ENCODE results near the gene TRAK2. TPM values are rescaled to one million over a fixed set of nuclear protein-coding genes. Genes with fewer than 3 reads are reported as not detected.

Gene TRAK2
- total and polyA plus RNA-seq, 2 experiments from 2014 or later, result 9.2 to 26.7 TPM

- H3K9me3 ChIP-seq (ENCODE audit: low read depth), result no peaks in the 10 kb centered on the region
- H3K4me2 ChIP-seq, result no peak overlapping the region
- TF ChIP-seq EZH2phosphoT487 (IDR thresholded peaks at IDR 0.05; ENCODE audit: low read depth, severe bottlenecking, unreplicated experiment), result no peak
- TF ChIP-seq EZH2 (IDR thresholded peaks at IDR 0.05; ENCODE audit: borderline replicate concordance), result no peak
- DNase-seq (ENCODE audit: low spot score), result no peak
- H3K9me2 ChIP-seq (replicated peaks; ENCODE audit: insufficient read depth), result no peaks in the 10 kb centered on the region
- H3K27ac ChIP-seq, result no peak overlapping the region
- no peaks in the 10 kb centered on the region for H4K20me1 ChIP-seq (ENCODE audit: insufficient read depth, poor library complexity, severe bottlenecking)
- 96% methylated on average over 4 of the region's 4 CpGs for WGBS (ENCODE audit: low lambda C conversion rate, missing lambda C conversion rate)
- H3K36me3 ChIP-seq (replicated peaks; ENCODE audit: insufficient read depth, low read depth), result no peaks in the 10 kb centered on the region
- H3K4me3 ChIP-seq, result no peak overlapping the region
- no peaks in the 10 kb centered on the region for H3K79me2 ChIP-seq
- no peaks in the 10 kb centered on the region for H3K4me1 ChIP-seq (ENCODE audit: insufficient read depth)
- no peak overlapping the region for H2AFZ ChIP-seq
- H3K27me3 ChIP-seq, result no peaks in the 10 kb centered on the region
Measured at GRCh38 chr2:201350879-201351278, 100.4 kb downstream of the TRAK2 start.

- no peak for DNase-seq (ENCODE audit: low spot score)
- H3K9me2 ChIP-seq (replicated peaks; ENCODE audit: insufficient read depth), result no peaks in the 10 kb centered on the region
- no peak overlapping the region for H3K4me3 ChIP-seq
- H3K27me3 ChIP-seq, result no peaks in the 10 kb centered on the region
- 75% methylated on average over 4 of the region's 4 CpGs for WGBS (ENCODE audit: low lambda C conversion rate, missing lambda C conversion rate)
- no peaks in the 10 kb centered on the region for H3K4me1 ChIP-seq (ENCODE audit: insufficient read depth)
- TF ChIP-seq EZH2 (IDR thresholded peaks at IDR 0.05; ENCODE audit: borderline replicate concordance), result no peak
- TF ChIP-seq CTCF (IDR thresholded peaks at IDR 0.05; ENCODE audit: poor library complexity), result no peak
- no peak for TF ChIP-seq EZH2phosphoT487 (IDR thresholded peaks at IDR 0.05; ENCODE audit: low read depth, severe bottlenecking, unreplicated experiment)
- H4K20me1 ChIP-seq (ENCODE audit: insufficient read depth, poor library complexity, severe bottlenecking), result no peaks in the 10 kb centered on the region
- no peak overlapping the region for H3K27ac ChIP-seq
- no peak overlapping the region for H3K4me2 ChIP-seq
- no peaks in the 10 kb centered on the region for H3K9me3 ChIP-seq (ENCODE audit: low read depth)
- H3K36me3 ChIP-seq (replicated peaks; ENCODE audit: insufficient read depth, low read depth), result no peaks in the 10 kb centered on the region
- no peak overlapping the region for H2AFZ ChIP-seq
- no peaks in the 10 kb centered on the region for H3K79me2 ChIP-seq
Measured at GRCh38 chr2:201349601-201350000, 101.7 kb downstream of the TRAK2 start.

GRCh38 chr2:201348758-201349157 is 102.5 kb downstream of the TRAK2 start:
- 69% methylated on average over 1 of the region's 1 CpG for WGBS (ENCODE audit: low lambda C conversion rate, missing lambda C conversion rate)
- TF ChIP-seq EZH2phosphoT487 (IDR thresholded peaks at IDR 0.05; ENCODE audit: low read depth, severe bottlenecking, unreplicated experiment) (no peak), EZH2 (IDR thresholded peaks at IDR 0.05; ENCODE audit: borderline replicate concordance) (no peak), CTCF (IDR thresholded peaks at IDR 0.05; ENCODE audit: poor library complexity) (no peak)
- H3K4me3 ChIP-seq, result no peak overlapping the region

GRCh38 chr2:201347138-201347537 is 104.1 kb downstream of the TRAK2 start:
- H3K4me3 ChIP-seq, result no peak overlapping the region
- H4K20me1 ChIP-seq (ENCODE audit: insufficient read depth, poor library complexity, severe bottlenecking), result no peaks in the 10 kb centered on the region
- no peak for DNase-seq (ENCODE audit: low spot score)
- no peak overlapping the region for H3K27ac ChIP-seq
- no peaks in the 10 kb centered on the region for H3K79me2 ChIP-seq
- H3K36me3 ChIP-seq (replicated peaks; ENCODE audit: insufficient read depth, low read depth), result no peaks in the 10 kb centered on the region
- no peaks in the 10 kb centered on the region for H3K27me3 ChIP-seq
- no peak overlapping the region for H2AFZ ChIP-seq
- no peaks in the 10 kb centered on the region for H3K4me1 ChIP-seq (ENCODE audit: insufficient read depth)
- no peak for TF ChIP-seq EZH2 (IDR thresholded peaks at IDR 0.05; ENCODE audit: borderline replicate concordance)
- no peak for TF ChIP-seq EZH2phosphoT487 (IDR thresholded peaks at IDR 0.05; ENCODE audit: low read depth, severe bottlenecking, unreplicated experiment)
- TF ChIP-seq CTCF (IDR thresholded peaks at IDR 0.05; ENCODE audit: poor library complexity), result no peak
- no peak overlapping the region for H3K4me2 ChIP-seq
- no peaks in the 10 kb centered on the region for H3K9me3 ChIP-seq (ENCODE audit: low read depth)
- H3K9me2 ChIP-seq (replicated peaks; ENCODE audit: insufficient read depth), result no peaks in the 10 kb centered on the region
- 84% methylated on average over 4 of the region's 4 CpGs for WGBS (ENCODE audit: low lambda C conversion rate, missing lambda C conversion rate)

More at GRCh38 chr2:201348758-201349157, 102.5 kb downstream of the TRAK2 start:
- Histone ChIP-seq H3K27ac (no peak overlapping the region), H3K36me3 (replicated peaks; ENCODE audit: insufficient read depth, low read depth) (no peaks in the 10 kb centered on the region), H4K20me1 (ENCODE audit: insufficient read depth, poor library complexity, severe bottlenecking) (no peaks in the 10 kb centered on the region), H3K79me2 (no peaks in the 10 kb centered on the region), H3K4me1 (ENCODE audit: insufficient read depth) (no peaks in the 10 kb centered on the region), H3K4me2 (no peak overlapping the region), H3K9me3 (ENCODE audit: low read depth) (no peaks in the 10 kb centered on the region), H3K9me2 (replicated peaks; ENCODE audit: insufficient read depth) (no peaks in the 10 kb centered on the region), H3K27me3 (no peaks in the 10 kb centered on the region), H2AFZ (no peak overlapping the region)
- no peak for DNase-seq (ENCODE audit: low spot score)

Data from hepatocyte (in vitro differentiated cells).